ENCODE results near the gene GIPC1. TPM values are rescaled to one million over a fixed set of nuclear protein-coding genes. Genes with fewer than 3 reads are reported as not detected.
"Not testable (repeated sequence)": the region's sequence is repeated elsewhere in the genome, so short reads cannot be mapped to it uniquely, and the experiment has no call there.

The GIPC1 gene
- total and polyA plus RNA-seq, 7 donors = 37.9 to 63.5 (median 45.3) TPM

DNA sequence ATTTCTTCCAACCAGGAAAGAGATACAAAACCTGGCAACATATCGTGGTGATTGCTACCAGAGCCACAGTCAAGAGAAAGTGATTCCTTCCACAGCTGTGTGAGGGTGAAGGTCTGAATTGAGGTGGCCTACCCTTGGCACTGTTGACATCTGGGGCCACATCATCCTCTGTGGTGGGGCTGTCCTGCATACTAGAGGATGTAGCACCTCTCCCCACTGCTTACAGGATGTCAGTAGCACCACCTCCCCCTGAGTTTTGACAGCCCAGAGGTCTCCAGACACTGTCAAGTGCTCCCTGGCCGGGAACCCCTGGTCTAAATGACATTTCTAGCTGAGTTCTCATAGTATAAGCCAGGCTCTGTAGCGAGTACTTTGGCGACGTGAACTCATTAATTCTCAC is 36.2 kb downstream of the GIPC1 start:
- intact Hi-C loops (cut with DNase I) = no loop called here
- Histone ChIP-seq H3K4me3 (no peak overlapping the region), H3K4me1 (no peaks in the 10 kb centered on the region), H3K27ac (no peak overlapping the region), H3K27me3 (ENCODE audit: insufficient read depth in 3 of 3, low read length in 2 of 3) (no peaks in the 10 kb centered on the region), H3K9me3 (no peaks in the 10 kb centered on the region), H3K36me3 (ENCODE audit: insufficient read depth in 1 of 2, low read depth in 1 of 2) (peaks cover 2 to 90% of the 10 kb centered on the region in 2 donors)
- WGBS, 3 donors = 81 to 88% (median 85%) methylated on average over 5 of the region's 5 CpGs
- ATAC-seq (no peak), DNase-seq (no peak)
- TF ChIP-seq, protein P1, sequence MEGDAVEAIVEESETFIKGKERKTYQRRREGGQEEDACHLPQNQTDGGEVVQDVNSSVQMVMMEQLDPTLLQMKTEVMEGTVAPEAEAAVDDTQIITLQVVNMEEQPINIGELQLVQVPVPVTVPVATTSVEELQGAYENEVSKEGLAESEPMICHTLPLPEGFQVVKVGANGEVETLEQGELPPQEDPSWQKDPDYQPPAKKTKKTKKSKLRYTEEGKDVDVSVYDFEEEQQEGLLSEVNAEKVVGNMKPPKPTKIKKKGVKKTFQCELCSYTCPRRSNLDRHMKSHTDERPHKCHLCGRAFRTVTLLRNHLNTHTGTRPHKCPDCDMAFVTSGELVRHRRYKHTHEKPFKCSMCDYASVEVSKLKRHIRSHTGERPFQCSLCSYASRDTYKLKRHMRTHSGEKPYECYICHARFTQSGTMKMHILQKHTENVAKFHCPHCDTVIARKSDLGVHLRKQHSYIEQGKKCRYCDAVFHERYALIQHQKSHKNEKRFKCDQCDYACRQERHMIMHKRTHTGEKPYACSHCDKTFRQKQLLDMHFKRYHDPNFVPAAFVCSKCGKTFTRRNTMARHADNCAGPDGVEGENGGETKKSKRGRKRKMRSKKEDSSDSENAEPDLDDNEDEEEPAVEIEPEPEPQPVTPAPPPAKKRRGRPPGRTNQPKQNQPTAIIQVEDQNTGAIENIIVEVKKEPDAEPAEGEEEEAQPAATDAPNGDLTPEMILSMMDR (IDR thresholded peaks at IDR 0.05) = no peak

DNA sequence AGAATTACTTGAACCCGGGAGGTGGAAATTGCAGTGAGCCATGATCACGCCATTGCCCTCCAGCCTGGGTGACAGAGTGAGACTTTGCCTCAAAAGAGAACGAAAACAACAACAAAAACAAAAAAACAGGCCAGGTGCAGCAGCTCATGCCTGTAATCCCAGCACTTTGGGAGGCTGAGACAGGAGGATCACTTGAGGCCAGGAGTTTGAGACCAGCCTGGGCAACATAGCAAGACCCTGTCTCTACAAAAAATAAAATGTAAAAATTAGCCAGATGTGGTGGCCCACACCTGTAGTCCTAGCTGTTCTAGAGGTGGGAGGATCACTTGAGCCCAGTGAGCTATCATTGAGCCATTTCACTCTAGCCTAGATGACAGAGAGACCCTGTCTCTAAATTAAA is 43.6 kb downstream of the GIPC1 start:
- H3K9me3 ChIP-seq; H3K27me3 ChIP-seq (ENCODE audit: insufficient read depth in 3 of 3, low read length in 2 of 3); DNase-seq; intact Hi-C loops (cut with DNase I); H3K4me1 ChIP-seq; H3K27ac ChIP-seq; ATAC-seq; H3K4me3 ChIP-seq: not testable (repeated sequence)
- H3K36me3 ChIP-seq (ENCODE audit: insufficient read depth in 1 of 2, low read depth in 1 of 2) = peaks cover 2 to 94% of the 10 kb centered on the region in 2 donors
- 95 to 97% (median 97%) methylated on average over 3 of the region's 3 CpGs for WGBS, 3 donors

DNA sequence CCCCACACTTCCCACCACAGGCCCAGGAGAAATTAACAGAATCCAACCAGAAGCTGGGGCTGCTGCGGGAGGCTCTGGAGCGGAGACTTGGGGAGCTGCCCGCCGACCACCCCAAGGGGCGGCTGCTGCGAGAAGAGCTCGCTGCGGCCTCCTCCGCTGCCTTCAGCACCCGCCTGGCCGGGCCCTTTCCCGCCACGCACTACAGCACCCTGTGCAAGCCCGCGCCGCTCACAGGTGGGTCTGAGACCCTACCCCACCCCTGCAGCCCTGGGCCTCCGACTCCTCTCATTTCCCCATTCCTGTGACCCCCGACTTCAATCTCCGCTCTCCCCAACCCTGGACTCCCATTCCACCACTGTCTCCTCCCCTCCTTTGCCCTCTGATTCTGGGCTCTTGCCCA is 45.1 kb downstream of the GIPC1 start:
- TF ChIP-seq, protein P1 (IDR thresholded peaks at IDR 0.05) = no peak
- Histone ChIP-seq H3K27me3 (ENCODE audit: insufficient read depth in 3 of 3, low read length in 2 of 3) (no peaks in the 10 kb centered on the region), H3K36me3 (ENCODE audit: insufficient read depth in 1 of 2, low read depth in 1 of 2) (peaks cover 6 to 99% of the 10 kb centered on the region in 2 donors), H3K9me3 (no peaks in the 10 kb centered on the region), H3K27ac (no peak overlapping the region), H3K4me1 (no peaks in the 10 kb centered on the region), H3K4me3 (no peak overlapping the region)
- 96 to 98% (median 97%) methylated on average over 15 to 19 of the region's 19 CpGs for WGBS, 3 donors
- ATAC-seq = peak in 1 of 4 donors; percentile 19
- no peak for DNase-seq
- intact Hi-C loops (cut with DNase I) = no loop called here

DNA sequence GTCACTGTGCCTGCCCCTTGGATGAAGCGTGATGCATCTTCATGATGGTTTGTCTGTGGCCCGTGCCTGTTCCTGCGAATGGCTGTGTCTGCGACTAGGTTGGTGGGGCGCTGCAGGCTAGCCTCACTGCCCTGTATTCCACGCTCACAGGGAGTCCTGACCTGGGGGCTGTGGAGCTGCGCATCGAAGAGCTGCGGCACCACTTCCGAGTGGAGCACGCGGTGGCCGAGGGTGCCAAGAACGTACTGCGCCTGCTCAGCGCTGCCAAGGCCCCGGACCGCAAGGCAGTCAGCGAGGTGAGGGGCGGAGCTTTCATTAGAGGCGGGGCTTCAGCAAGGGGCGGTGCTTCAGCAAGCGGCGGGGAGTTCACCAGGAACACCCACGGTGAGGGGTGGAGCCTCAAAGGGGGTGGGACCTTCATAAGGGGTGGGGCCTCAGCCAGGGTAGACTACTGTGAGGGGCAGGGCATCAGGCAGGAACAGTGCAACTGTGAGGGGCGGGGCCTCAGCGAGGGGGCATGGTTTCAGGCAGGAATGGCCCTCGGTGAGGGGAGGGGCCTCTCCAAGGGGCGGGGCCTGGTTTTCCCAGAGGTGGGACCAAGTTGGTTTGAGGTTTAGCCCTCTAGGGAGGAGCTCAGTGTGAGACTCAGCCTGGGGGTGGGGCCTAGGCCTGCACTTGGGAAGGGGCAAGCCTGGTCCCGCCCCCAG is 45.6 kb downstream of the GIPC1 start:
- peak in 1 of 2 donors; percentile 41 for DNase-seq
- H3K36me3 ChIP-seq (ENCODE audit: insufficient read depth in 1 of 2, low read depth in 1 of 2) = peaks cover 6 to 99% of the 10 kb centered on the region in 2 donors
- TF ChIP-seq, protein P1 (IDR thresholded peaks at IDR 0.05) = no peak
- no peak overlapping the region for H3K27ac ChIP-seq
- no peaks in the 10 kb centered on the region for H3K27me3 ChIP-seq (ENCODE audit: insufficient read depth in 3 of 3, low read length in 2 of 3)
- 83 to 90% (median 84%) methylated on average over 29 to 30 of the region's 30 CpGs for WGBS, 3 donors
- peak in 3 of 4 donors; percentile 22 to 50 (median 49) for ATAC-seq
- H3K4me3 ChIP-seq = no peak overlapping the region
- H3K9me3 ChIP-seq = no peaks in the 10 kb centered on the region
- intact Hi-C loops (cut with DNase I) = no loop called here
- H3K4me1 ChIP-seq = no peaks in the 10 kb centered on the region

DNA sequence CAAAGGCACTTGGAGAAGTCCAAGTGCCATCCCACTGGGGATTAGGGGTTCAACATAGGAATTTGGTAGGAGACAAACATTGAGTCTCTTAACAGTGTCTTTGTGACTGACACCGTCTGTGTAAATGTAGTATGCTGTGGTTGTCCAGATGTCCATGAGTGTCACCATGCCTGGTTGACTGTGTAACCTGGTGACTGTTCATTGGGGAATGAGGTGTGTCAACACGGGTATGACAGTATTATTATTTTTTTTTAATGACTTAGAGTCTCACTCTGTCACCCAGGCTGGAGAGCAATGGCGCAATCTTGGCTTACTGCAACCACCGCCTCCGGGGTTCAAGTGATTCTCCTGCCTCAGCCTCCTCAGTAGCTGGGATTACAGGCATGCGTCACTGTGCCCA is 46.6 kb downstream of the GIPC1 start:
- H3K4me3 ChIP-seq = no peak overlapping the region
- H3K4me1 ChIP-seq = no peaks in the 10 kb centered on the region
- WGBS, 3 donors = 87 to 94% (median 93%) methylated on average over 6 of the region's 6 CpGs
- DNase-seq = no peak
- H3K9me3 ChIP-seq = no peaks in the 10 kb centered on the region
- no peaks in the 10 kb centered on the region for H3K27me3 ChIP-seq (ENCODE audit: insufficient read depth in 3 of 3, low read length in 2 of 3)
- TF ChIP-seq, protein P1 (IDR thresholded peaks at IDR 0.05) = no peak
- intact Hi-C loops (cut with DNase I) = no loop called here
- H3K27ac ChIP-seq = no peak overlapping the region
- ATAC-seq = no peak
- H3K36me3 ChIP-seq (ENCODE audit: insufficient read depth in 1 of 2, low read depth in 1 of 2) = peaks cover 4 to 99% of the 10 kb centered on the region in 2 donors

All from psoas muscle (tissue), 8 donors.